ENCODE data around the gene NPHP4. TPM values are rescaled to one million over a fixed set of nuclear protein-coding genes. Genes with fewer than 3 reads are reported as not detected.

Gene NPHP4
- total RNA-seq, 1 donor from 2014 or later = 3.2 TPM

DNA sequence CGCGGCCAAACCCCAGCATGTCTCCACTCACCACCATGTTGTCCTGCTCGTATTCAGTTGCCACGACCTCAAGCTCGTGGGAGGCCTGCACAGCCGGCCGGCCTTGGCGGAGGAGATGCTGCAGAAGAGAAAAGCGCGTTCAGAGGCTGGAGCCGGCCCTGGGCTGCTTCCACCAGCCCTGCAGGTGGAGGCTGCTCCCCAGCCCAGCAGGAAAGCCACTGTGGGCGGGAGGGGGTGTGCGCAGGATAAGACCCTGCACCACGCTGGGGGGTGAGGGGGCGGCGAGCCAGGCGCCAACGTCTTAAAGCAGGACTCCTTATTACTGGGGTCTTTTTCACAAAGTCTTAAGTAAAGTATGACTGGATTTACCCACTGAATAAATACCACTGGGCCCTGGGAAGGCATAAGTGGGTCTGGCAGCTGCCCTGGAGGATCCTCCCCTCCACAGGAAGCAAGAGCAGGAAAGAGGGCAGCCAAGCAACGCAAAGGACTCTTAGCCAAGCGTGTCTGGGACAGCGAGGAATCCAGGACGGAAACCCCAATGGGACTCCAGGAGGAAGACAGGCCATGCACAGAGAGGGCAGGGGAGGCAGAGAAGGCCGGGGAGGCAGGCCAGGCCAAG is 104.8 kb downstream of the NPHP4 start:
- H3K36me3 ChIP-seq (ENCODE audit: control insufficient read depth, insufficient read depth, low read length) = no peaks in the 10 kb centered on the region
- no peaks in the 10 kb centered on the region for H3K27me3 ChIP-seq (ENCODE audit: control insufficient read depth, insufficient read depth, low read length)
- H3K4me3 ChIP-seq (ENCODE audit: low read depth, low read length) = no peak overlapping the region
- no peak for DNase-seq (ENCODE audit: low read depth)
- FAIRE-seq = no peak
- TF ChIP-seq, protein P1, sequence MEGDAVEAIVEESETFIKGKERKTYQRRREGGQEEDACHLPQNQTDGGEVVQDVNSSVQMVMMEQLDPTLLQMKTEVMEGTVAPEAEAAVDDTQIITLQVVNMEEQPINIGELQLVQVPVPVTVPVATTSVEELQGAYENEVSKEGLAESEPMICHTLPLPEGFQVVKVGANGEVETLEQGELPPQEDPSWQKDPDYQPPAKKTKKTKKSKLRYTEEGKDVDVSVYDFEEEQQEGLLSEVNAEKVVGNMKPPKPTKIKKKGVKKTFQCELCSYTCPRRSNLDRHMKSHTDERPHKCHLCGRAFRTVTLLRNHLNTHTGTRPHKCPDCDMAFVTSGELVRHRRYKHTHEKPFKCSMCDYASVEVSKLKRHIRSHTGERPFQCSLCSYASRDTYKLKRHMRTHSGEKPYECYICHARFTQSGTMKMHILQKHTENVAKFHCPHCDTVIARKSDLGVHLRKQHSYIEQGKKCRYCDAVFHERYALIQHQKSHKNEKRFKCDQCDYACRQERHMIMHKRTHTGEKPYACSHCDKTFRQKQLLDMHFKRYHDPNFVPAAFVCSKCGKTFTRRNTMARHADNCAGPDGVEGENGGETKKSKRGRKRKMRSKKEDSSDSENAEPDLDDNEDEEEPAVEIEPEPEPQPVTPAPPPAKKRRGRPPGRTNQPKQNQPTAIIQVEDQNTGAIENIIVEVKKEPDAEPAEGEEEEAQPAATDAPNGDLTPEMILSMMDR (IDR thresholded peaks at IDR 0.05; ENCODE audit: insufficient read depth, low read length, severe bottlenecking) = no peak

DNA sequence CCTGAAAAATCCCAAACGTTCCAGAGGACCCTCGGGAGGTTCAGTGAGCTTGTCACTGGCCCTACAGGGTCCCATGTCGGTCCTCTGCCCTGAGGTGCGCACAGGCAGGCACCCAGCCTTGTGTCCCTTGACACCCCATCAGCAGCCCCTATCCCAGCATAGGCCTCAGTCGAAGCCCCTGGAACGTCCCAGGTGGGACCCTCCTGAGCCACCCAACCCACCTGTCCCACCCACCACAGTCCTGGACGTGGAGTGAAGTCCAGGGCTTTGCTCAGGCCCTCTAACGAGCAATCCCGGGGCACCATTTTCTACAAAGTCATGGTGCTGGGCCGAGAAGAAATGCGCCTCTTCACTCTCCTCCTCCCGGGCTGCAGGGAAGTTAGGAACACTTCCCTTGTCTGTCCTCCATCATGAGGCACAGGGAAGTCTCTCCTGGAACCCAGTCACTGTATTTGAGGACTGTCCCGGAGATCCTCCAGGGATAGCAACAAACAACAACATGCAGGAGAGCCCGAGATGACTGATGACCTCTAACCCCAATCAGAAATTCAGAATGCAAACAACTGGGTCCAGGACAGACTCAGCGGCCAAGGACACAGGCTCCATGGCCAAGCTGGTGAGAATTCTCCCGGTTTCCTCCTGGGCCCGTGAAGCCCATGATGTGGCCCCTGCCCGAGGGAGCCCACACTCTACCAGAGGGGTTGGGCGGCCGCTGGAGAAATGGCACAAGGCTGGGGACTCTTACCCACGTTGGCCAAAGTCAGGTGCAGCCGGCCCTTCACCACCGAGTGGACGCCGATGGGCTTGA is 105.5 kb downstream of the NPHP4 start:
- Histone ChIP-seq H3K36me3 (ENCODE audit: control insufficient read depth, insufficient read depth, low read length) (no peaks in the 10 kb centered on the region), H3K27me3 (ENCODE audit: control insufficient read depth, insufficient read depth, low read length) (no peaks in the 10 kb centered on the region), H3K4me3 (ENCODE audit: low read depth, low read length) (no peak overlapping the region)
- TF ChIP-seq, protein P1 (IDR thresholded peaks at IDR 0.05; ENCODE audit: insufficient read depth, low read length, severe bottlenecking) = no peak
- DNase-seq (ENCODE audit: low read depth) (no peak), FAIRE-seq (no peak)

DNA sequence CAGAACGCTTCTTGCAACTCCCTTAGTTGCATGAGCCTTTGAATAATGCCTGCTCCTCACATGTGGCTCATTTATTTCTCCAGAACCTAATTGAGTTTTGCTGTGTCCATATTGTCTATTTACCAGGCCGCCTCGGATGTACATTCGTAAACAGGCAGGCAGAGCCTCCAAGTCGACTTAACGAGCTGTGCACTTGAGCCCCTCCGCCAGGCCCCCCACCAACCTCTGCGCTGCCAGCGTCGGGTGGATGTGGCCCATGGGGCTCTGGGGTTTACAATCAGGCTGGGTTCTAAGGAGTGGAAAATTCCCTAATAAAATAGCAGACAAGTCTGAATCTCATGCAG is 106.1 kb downstream of the NPHP4 start:
- Histone ChIP-seq H3K4me3 (ENCODE audit: low read depth, low read length) (no peak overlapping the region), H3K27me3 (ENCODE audit: control insufficient read depth, insufficient read depth, low read length) (no peaks in the 10 kb centered on the region), H3K36me3 (ENCODE audit: control insufficient read depth, insufficient read depth, low read length) (no peaks in the 10 kb centered on the region)
- TF ChIP-seq, protein P1 (IDR thresholded peaks at IDR 0.05; ENCODE audit: insufficient read depth, low read length, severe bottlenecking) = no peak
- no peak for FAIRE-seq
- DNase-seq (ENCODE audit: low read depth) = no peak

DNA sequence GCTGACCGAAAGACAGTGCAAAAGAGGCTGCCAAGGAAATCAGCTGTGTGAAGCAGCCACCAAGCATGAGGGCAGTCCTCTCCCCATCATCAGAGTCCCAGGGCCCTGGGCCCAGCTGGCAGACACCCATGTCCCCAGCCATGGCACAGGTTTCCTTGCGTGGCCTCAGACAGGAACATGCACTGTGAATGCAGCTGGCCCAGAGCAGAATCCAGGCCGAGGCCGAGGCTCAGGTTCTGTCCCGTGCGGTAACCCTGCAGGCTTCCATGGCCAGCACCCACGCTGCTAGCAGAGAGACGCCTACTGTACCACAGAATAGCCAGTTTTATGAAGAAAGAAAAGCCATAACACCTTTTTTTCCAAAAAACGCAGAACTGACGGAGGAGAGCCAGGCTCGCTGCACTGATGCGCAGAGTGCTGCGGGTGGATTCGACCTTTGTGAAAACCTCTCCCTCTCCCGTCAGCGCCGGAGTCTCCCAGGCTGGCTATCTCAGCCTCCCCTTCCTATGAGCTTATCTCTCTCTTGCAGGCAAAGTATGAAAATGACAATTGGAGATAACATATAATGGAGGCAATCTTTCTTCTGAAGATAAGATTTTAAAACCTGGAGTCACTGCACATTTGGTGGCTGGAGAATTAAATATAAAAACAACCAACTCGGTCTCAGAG is 106.6 kb downstream of the NPHP4 start:
- H3K36me3 ChIP-seq (ENCODE audit: control insufficient read depth, insufficient read depth, low read length) = no peaks in the 10 kb centered on the region
- DNase-seq (ENCODE audit: low read depth) (no peak), FAIRE-seq (no peak)
- no peak overlapping the region for H3K4me3 ChIP-seq (ENCODE audit: low read depth, low read length)
- H3K27me3 ChIP-seq (ENCODE audit: control insufficient read depth, insufficient read depth, low read length) = no peaks in the 10 kb centered on the region
- TF ChIP-seq, protein P1 (IDR thresholded peaks at IDR 0.05; ENCODE audit: insufficient read depth, low read length, severe bottlenecking) = no peak

DNA sequence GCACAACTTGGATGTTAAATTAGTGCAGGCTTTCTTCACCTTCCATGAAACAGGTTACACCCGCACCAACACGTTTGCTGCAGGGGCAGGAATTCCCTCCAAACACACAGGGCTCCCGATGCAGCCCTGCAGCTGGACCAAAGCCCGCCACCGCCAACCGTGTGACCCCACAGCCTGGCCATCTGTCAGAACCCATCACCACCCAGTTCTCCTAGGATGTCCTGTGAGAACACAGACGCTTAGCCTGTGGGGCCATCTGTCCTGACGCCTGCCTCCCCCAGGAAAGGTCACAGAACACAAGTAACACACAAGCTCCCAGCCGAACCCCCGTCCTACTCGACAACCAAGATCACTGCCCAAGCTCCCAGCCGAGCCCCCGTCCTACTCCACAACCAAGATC is 108.1 kb downstream of the NPHP4 start:
- TF ChIP-seq, protein P1 (IDR thresholded peaks at IDR 0.05; ENCODE audit: insufficient read depth, low read length, severe bottlenecking) = no peak
- Histone ChIP-seq H3K36me3 (ENCODE audit: control insufficient read depth, insufficient read depth, low read length) (peaks cover 1% of the 10 kb centered on the region), H3K27me3 (ENCODE audit: control insufficient read depth, insufficient read depth, low read length) (no peaks in the 10 kb centered on the region), H3K4me3 (ENCODE audit: low read depth, low read length) (no peak overlapping the region)
- FAIRE-seq = no peak
- no peak for DNase-seq (ENCODE audit: low read depth)
